Neural progenitor cell (in vitro differentiated cells): ENCODE measurements around the gene SPTBN1. TPM values are rescaled to one million over a fixed set of nuclear protein-coding genes. Genes with fewer than 3 reads are reported as not detected.
A peak's percentile ranks its signal among the peaks of the same experiment; 100 is the strongest.

Source experiments
- DNase-seq: peaks from one replicate; pipeline ENCODE4 v3.0.0-alpha.2; 2016; ENCODE audit warnings: low spot score
- H2AFZ ChIP-seq: fragments of 200-600 bp; sonication (generic); replicated peaks from 2 replicates; pipeline ENCODE4 v1.6.1; 2016; ENCODE audit warnings: antibody characterized with exemption
- H3F3A ChIP-seq: fragments of 200-600 bp; sonication (generic); 2 replicates; pipeline ENCODE4 v1.6.1; 2016; ENCODE audit warnings: antibody characterized with exemption, low read depth
- H3K27ac ChIP-seq: fragments of 200-600 bp; sonication (generic); 2 replicates; pipeline ENCODE4 v1.5.1; 2016; ENCODE audit warnings: mild to moderate bottlenecking
- H3K27me3 ChIP-seq: fragments of 200-600 bp; sonication (generic); 2 replicates; pipeline ENCODE4 v1.6.1; 2016; ENCODE audit warnings: mild to moderate bottlenecking, moderate library complexity
- H3K36me3 ChIP-seq: fragments of 200-600 bp; sonication (generic); 2 replicates; pipeline ENCODE4 v1.5.1; 2016
- H3K4me1 ChIP-seq: fragments of 200-600 bp; sonication (generic); 2 replicates; pipeline ENCODE4 v1.6.1; 2016; ENCODE audit warnings: mixed run types
- H3K4me2 ChIP-seq: fragments of 200-600 bp; sonication (generic); 2 replicates; pipeline ENCODE4 v1.6.1; 2016
- H3K4me3 ChIP-seq: fragments of 200-600 bp; sonication (generic); 2 replicates; pipeline ENCODE4 v1.5.1; 2016
- H3K79me2 ChIP-seq: fragments of 200-600 bp; sonication (generic); 2 replicates; pipeline ENCODE4 v1.6.1; 2016; ENCODE audit warnings: low read depth
- H3K9ac ChIP-seq: fragments of 200-600 bp; sonication (generic); 2 replicates; pipeline ENCODE4 v1.6.1; 2016
- H3K9me3 ChIP-seq: fragments of 200-600 bp; sonication (generic); 2 replicates; pipeline ENCODE4 v1.5.1; 2016; ENCODE audit warnings: low read depth
- H4K20me1 ChIP-seq: fragments of 200-600 bp; sonication (generic); 2 replicates; pipeline ENCODE4 v1.6.1; 2016; ENCODE audit warnings: low read depth
- H3K27ac Mint-ChIP-seq: 3 replicates; pipeline ENCODE4 v1.8.0; 2021; ENCODE audit warnings: mixed read lengths
- H3K27me3 Mint-ChIP-seq: 2 replicates; pipeline ENCODE4 v1.8.0; 2022; ENCODE audit warnings: low read depth, mild to moderate bottlenecking, inconsistent platforms, moderate library complexity, mixed read lengths; ENCODE audit not compliant: insufficient read depth
- H3K36me3 Mint-ChIP-seq: 3 replicates; pipeline ENCODE4 v1.8.0; 2021; ENCODE audit warnings: mixed read lengths
- H3K4me1 Mint-ChIP-seq: 3 replicates; pipeline ENCODE4 v1.8.0; 2021; ENCODE audit warnings: mixed read lengths
- H3K4me3 Mint-ChIP-seq: 3 replicates; pipeline ENCODE4 v1.8.0; 2021; ENCODE audit warnings: mild to moderate bottlenecking, moderate library complexity, mixed read lengths
- H3K9me3 Mint-ChIP-seq: 3 replicates; pipeline ENCODE4 v1.8.0; 2020; ENCODE audit warnings: mixed read lengths
- EZH2 ChIP-seq: fragments of 200-600 bp; sonication (generic); IDR thresholded peaks from 2 replicates; pipeline ENCODE4 v1.6.1; 2017; ENCODE audit warnings: antibody characterized with exemption, mild to moderate bottlenecking, moderate library complexity
- EZH2phosphoT487 ChIP-seq: fragments of 200-600 bp; sonication (generic); IDR thresholded peaks from 2 replicates; pipeline ENCODE4 v1.6.1; 2017; ENCODE audit warnings: antibody characterized with exemption
- total RNA-seq: library from RNA; depleted of rRNA; stranded (reverse); fragments of >200 nt; gene quantifications from 2 replicates; pipeline ENCODE4 v1.2.3, GENCODE V29; 2015; ENCODE audit warnings: low replicate concordance
- TF ChIP-seq, protein P1 (sequence below): fragments of 200-600 bp; sonication (generic); IDR thresholded peaks from 2 replicates; pipeline ENCODE4 v1.5.1; 2017; ENCODE audit warnings: antibody characterized with exemption, mild to moderate bottlenecking

Gene SPTBN1
- total RNA-seq, 1 donor from 2014 or later: 94.2 TPM

DNA sequence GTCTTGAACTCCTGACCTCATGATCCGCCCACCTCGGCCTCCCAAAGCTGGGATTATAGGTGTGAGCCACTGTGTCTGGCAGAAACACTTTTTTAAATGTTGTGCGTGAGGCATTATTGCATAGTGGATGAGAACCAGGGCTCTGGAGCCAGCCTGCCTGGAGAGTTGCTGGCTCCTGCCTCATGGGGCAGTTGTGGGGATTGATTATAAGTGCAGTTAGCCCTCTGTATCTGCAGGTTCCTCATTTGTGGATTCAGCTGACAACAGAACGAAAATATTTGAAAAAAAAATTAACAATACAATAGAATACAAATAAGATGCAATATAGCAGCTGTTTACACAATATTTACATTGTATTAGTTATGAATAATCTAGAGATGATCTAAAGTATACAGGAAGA, 137.9 kb downstream of the SPTBN1 start:
- Histone ChIP-seq H3K79me2 (peaks cover 91% of the 10 kb centered on the region), H3K9me3 (no peaks in the 10 kb centered on the region), H3K4me2 (no peak overlapping the region), H3K4me1 (no peaks in the 10 kb centered on the region), H3K4me3 (no peak overlapping the region), H3K27me3 (no peaks in the 10 kb centered on the region), H3K27ac (no peak overlapping the region), H3F3A (no peaks in the 10 kb centered on the region), H3K36me3 (no peaks in the 10 kb centered on the region), H3K9ac (no peak overlapping the region), H2AFZ (no peak overlapping the region), H4K20me1 (peaks cover 30% of the 10 kb centered on the region)
- no peak overlapping the region for H3K4me3 Mint-ChIP-seq
- TF ChIP-seq EZH2phosphoT487 (no peak), EZH2 (no peak)
- TF ChIP-seq, protein P1, sequence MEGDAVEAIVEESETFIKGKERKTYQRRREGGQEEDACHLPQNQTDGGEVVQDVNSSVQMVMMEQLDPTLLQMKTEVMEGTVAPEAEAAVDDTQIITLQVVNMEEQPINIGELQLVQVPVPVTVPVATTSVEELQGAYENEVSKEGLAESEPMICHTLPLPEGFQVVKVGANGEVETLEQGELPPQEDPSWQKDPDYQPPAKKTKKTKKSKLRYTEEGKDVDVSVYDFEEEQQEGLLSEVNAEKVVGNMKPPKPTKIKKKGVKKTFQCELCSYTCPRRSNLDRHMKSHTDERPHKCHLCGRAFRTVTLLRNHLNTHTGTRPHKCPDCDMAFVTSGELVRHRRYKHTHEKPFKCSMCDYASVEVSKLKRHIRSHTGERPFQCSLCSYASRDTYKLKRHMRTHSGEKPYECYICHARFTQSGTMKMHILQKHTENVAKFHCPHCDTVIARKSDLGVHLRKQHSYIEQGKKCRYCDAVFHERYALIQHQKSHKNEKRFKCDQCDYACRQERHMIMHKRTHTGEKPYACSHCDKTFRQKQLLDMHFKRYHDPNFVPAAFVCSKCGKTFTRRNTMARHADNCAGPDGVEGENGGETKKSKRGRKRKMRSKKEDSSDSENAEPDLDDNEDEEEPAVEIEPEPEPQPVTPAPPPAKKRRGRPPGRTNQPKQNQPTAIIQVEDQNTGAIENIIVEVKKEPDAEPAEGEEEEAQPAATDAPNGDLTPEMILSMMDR: no peak
- H3K9me3 Mint-ChIP-seq: no peaks in the 10 kb centered on the region
- DNase-seq: no peak
- H3K27ac Mint-ChIP-seq: no peak overlapping the region
- H3K27me3 Mint-ChIP-seq: peaks cover 3% of the 10 kb centered on the region
- H3K36me3 Mint-ChIP-seq: peaks cover 19% of the 10 kb centered on the region
- peaks cover 12% of the 10 kb centered on the region for H3K4me1 Mint-ChIP-seq

DNA sequence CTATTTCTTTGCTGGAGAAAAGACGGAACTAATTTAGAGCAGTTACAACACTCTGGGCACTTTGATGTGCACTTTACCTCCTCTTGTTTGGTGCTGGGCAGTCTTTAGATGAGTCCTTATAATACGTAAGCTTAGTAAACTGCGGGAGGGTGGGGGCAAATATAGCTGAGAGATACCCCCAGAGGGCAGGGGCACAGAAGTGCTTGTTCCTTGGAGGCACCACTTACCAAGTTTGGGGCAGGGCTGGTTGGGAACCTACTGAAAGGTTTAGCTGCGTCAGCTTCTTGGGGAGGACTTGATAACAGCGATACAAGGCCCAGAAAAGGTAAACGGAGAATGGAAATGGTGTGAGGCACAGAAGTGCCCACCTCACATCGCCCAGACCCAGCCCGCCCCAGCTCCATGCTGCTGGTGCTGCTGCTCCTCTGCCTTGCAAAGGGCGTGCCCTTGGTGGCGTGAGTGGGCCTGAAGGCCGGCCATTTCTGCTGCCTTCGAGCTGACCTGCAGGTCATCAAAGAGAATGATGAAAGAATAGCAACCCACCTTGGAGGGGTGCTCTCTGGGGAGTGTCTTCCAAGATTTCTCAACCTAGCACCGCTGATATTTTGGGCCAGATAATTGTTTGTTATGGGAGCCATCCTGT, 139.2 kb downstream of the SPTBN1 start:
- Histone ChIP-seq H3K4me1 (no peaks in the 10 kb centered on the region), H2AFZ (no peak overlapping the region), H3K4me2 (no peak overlapping the region), H4K20me1 (peaks cover 26% of the 10 kb centered on the region), H3K36me3 (no peaks in the 10 kb centered on the region), H3K27ac (no peak overlapping the region), H3K9ac (no peak overlapping the region), H3K9me3 (no peaks in the 10 kb centered on the region), H3K27me3 (no peaks in the 10 kb centered on the region), H3K4me3 (no peak overlapping the region), H3F3A (no peaks in the 10 kb centered on the region), H3K79me2 (peaks cover 91% of the 10 kb centered on the region)
- TF ChIP-seq EZH2 (no peak), EZH2phosphoT487 (no peak)
- TF ChIP-seq, protein P1: no peak
- H3K4me1 Mint-ChIP-seq: peaks cover 12% of the 10 kb centered on the region
- H3K36me3 Mint-ChIP-seq: peaks cover 30% of the 10 kb centered on the region
- H3K4me3 Mint-ChIP-seq: no peak overlapping the region
- no peak overlapping the region for H3K27ac Mint-ChIP-seq
- H3K27me3 Mint-ChIP-seq: peaks cover 3% of the 10 kb centered on the region
- no peaks in the 10 kb centered on the region for H3K9me3 Mint-ChIP-seq
- DNase-seq: no peak

DNA sequence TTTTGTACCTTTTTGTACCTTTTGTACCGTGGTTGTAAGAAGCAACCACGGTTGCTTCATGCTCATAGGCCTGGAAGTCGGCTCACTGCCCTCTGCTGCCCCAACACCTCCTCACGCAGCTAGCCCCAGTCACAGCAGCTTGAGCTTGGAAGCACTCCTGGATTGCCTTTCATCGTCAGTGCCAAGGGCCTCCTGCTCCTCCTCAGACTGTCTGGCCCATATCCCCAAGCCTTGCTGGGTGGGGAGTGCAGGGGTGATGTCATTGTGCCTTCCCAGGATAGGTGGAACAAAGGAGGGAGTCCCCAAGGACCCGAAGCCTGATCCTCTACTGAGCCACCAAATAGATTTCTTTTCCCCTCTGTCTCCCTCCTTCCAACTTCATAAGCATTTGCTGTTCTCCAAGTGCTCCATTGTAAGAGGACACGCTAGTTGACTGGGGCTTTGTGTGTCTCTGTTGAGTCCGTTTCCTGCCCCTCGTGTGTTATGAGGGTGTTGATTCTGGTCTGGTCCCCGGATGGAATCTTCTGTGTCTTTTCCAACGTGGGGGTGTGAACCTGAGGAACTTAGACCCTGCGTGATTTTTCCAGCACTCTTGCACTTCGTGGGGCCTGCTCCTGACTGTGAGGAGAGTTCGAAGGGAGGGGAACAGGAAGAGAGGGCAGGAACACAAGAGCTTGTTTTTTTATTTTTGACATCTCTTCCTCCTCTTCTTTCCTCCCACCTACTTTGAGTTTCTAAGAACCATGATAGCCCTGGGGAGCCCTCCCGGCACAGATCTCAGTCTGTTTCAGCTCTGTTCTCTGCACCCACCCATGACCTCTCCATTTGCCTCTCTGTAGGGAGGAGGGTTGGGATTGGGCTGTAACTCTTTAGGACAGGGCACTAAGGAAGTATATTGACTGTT, 140.1 kb downstream of the SPTBN1 start:
- H3K36me3 Mint-ChIP-seq: peaks cover 32% of the 10 kb centered on the region
- no peak overlapping the region for H3K27ac ChIP-seq

More for the DNA sequence above, 140.1 kb downstream of the SPTBN1 start:
- H3K27me3 ChIP-seq: no peaks in the 10 kb centered on the region
- peaks cover 94% of the 10 kb centered on the region for H3K79me2 ChIP-seq
- DNase-seq: no peak
- no peaks in the 10 kb centered on the region for H3K4me1 ChIP-seq
- peaks cover 3% of the 10 kb centered on the region for H3K27me3 Mint-ChIP-seq
- no peaks in the 10 kb centered on the region for H3K36me3 ChIP-seq
- no peaks in the 10 kb centered on the region for H3K9me3 ChIP-seq
- peaks cover 26% of the 10 kb centered on the region for H4K20me1 ChIP-seq
- peaks cover 12% of the 10 kb centered on the region for H3K4me1 Mint-ChIP-seq
- H3K9me3 Mint-ChIP-seq: no peaks in the 10 kb centered on the region
- TF ChIP-seq, protein P1: no peak
- TF ChIP-seq EZH2phosphoT487: no peak
- no peak for TF ChIP-seq EZH2
- H2AFZ ChIP-seq: no peak overlapping the region
- H3F3A ChIP-seq: no peaks in the 10 kb centered on the region
- no peak overlapping the region for H3K4me3 Mint-ChIP-seq
- peak overlapping the region; percentile 27 for H3K27ac Mint-ChIP-seq
- H3K4me2 ChIP-seq: no peak overlapping the region
- H3K9ac ChIP-seq: no peak overlapping the region
- H3K4me3 ChIP-seq: no peak overlapping the region
